BJ (cell line): ENCODE data around the gene TPD52L1. TPM values are rescaled to one million over a fixed set of nuclear protein-coding genes. Genes with fewer than 3 reads are reported as not detected.

Experiments
- CTCF ChIA-PET: fragments of 350-600 bp; formaldehyde crosslinking; extraction: SDS; loops from one replicate; lab custom pipeline; 2021; ENCODE audit warnings: antibody characterized with exemption, inconsistent platforms; lab: Yijun Ruan, JAX
- POLR2A ChIA-PET: fragments of 300-600 bp; sonication (Branson Sonifier 250); formaldehyde crosslinking; extraction: SDS; loops from one replicate; lab custom pipeline; 2021; ENCODE audit warnings: antibody characterized with exemption; lab: Charles Lee
- DNase-seq: peaks from one replicate; pipeline ENCODE4 v3.0.0-alpha.2; 2011; ENCODE audit warnings: low read depth
- H3K27me3 ChIP-seq: 2 replicates; pipeline ENCODE4 v1.6.0; 2011; ENCODE audit warnings: low read length; ENCODE audit not compliant: control insufficient read depth, insufficient read depth
- H3K36me3 ChIP-seq: 2 replicates; pipeline ENCODE4 v1.5.1; 2011; ENCODE audit warnings: low read length; ENCODE audit not compliant: control insufficient read depth, insufficient read depth
- H3K4me3 ChIP-seq: 2 replicates; pipeline ENCODE4 v1.5.1; 2011; ENCODE audit warnings: low read depth, mild to moderate bottlenecking, control low read depth, low read length
- polyA plus RNA-seq: library from polyadenylated mRNA; depleted of rRNA; stranded (reverse); fragments of >200 nt; gene quantifications from 2 replicates; pipeline ENCODE4 v1.2.3, GENCODE V29; 2011
- TF ChIP-seq, protein P1 (sequence below): IDR thresholded peaks from 2 replicates; pipeline ENCODE4 v1.5.1; 2011; ENCODE audit warnings: low read depth, mild to moderate bottlenecking, control low read depth, inconsistent platforms, low read length, moderate library complexity; ENCODE audit not compliant: insufficient read depth

Gene TPD52L1
- polyA plus RNA-seq, 1 experiment, result 163 TPM

DNA sequence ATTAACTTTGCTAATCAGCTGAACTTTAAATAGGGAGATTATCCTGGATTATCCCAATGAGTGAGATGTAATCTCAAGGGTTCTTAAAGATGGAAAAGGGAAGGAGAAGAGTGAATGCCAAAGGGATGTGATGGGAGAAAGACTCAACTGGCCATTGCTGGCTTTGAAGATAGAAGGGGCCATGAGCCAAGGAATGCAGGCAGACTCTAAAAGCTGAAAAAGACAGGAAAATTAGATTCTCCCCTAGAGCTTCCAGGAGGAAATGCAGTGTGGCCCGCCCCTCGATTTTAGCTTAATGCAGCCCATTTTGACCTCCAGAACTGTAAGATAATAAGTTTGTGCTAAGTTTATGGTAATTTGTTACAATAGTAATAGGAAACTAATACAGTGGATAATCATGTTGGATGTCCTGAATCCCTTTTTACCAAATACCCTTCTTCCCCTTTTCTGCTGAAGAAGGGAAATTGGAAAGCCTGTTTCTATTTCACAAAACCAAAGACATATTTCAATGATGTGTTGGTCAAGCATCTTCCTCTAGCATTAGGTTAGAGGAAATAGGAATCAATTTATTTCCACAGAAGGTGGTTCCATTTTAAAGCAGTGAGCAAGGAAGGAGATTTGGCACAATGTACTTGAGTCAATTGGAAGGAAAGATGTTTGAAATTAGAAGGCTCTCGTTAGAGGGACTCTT, 151.5 kb downstream of the TPD52L1 start:
- ChIA-PET POLR2A (no interaction called here), CTCF (no interaction called here)
- H3K27me3 ChIP-seq, result peaks cover 6% of the 10 kb centered on the region; the same call in 1 of the 2 replicates
- TF ChIP-seq, protein P1, sequence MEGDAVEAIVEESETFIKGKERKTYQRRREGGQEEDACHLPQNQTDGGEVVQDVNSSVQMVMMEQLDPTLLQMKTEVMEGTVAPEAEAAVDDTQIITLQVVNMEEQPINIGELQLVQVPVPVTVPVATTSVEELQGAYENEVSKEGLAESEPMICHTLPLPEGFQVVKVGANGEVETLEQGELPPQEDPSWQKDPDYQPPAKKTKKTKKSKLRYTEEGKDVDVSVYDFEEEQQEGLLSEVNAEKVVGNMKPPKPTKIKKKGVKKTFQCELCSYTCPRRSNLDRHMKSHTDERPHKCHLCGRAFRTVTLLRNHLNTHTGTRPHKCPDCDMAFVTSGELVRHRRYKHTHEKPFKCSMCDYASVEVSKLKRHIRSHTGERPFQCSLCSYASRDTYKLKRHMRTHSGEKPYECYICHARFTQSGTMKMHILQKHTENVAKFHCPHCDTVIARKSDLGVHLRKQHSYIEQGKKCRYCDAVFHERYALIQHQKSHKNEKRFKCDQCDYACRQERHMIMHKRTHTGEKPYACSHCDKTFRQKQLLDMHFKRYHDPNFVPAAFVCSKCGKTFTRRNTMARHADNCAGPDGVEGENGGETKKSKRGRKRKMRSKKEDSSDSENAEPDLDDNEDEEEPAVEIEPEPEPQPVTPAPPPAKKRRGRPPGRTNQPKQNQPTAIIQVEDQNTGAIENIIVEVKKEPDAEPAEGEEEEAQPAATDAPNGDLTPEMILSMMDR, result no peak
- DNase-seq, result no peak
- peaks cover under 1% of the 10 kb centered on the region; the same call in 1 of the 2 replicates for H3K36me3 ChIP-seq
- no peak overlapping the region for H3K4me3 ChIP-seq

DNA sequence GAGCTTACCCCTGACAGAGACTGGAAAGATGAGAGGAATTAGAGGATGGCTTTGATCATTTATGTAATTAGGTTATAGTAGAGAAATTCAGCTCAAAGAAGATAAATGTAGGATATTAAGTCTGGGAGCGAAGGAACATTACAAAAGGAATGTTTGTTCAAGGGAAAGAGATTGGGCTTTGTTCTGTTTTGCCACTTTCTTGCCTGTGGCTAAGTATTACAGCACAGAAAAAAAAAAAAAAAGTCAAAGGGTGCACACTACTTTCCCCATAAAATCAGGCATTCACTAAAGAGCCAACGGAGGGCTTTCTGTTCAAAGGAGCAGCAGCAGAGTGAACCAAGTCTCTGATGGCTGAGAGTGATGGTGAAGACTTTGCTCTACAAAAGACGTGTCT, 153.2 kb downstream of the TPD52L1 start:
- Histone ChIP-seq H3K36me3 (no peaks in the 10 kb centered on the region), H3K4me3 (no peak overlapping the region), H3K27me3 (peaks cover 6% of the 10 kb centered on the region; the same call in 1 of the 2 replicates)
- DNase-seq, result no peak
- CTCF ChIA-PET, result no interaction called here
- TF ChIP-seq, protein P1, result no peak
- POLR2A ChIA-PET, result no interaction called here

- DNase-seq, result no peak
- CTCF ChIA-PET, result no interaction called here
- TF ChIP-seq, protein P1, result no peak
- H3K36me3 ChIP-seq, result no peaks in the 10 kb centered on the region
- H3K4me3 ChIP-seq, result no peak overlapping the region
- POLR2A ChIA-PET, result no interaction called here
- H3K27me3 ChIP-seq, result peaks cover 7% of the 10 kb centered on the region
Observed at GRCh38 chr6:125307150-125307838, 153.7 kb downstream of the TPD52L1 start.

- ChIA-PET CTCF (interaction anchor here (1.2 kb wide), 2 partner anchors 464 to 640 kb away, joined by 3 read pairs; no protein-coding TSS in a partner anchor), POLR2A (no interaction called here)
- Histone ChIP-seq H3K4me3 (no peak overlapping the region), H3K27me3 (peaks cover 9% of the 10 kb centered on the region), H3K36me3 (no peaks in the 10 kb centered on the region)
- TF ChIP-seq, protein P1, result no peak
- DNase-seq, result no peak
Observed at GRCh38 chr6:125307964-125308615, 154.5 kb downstream of the TPD52L1 start.
